ENCODE results near the gene SH3BGR.

Gene SH3BGR

DNA sequence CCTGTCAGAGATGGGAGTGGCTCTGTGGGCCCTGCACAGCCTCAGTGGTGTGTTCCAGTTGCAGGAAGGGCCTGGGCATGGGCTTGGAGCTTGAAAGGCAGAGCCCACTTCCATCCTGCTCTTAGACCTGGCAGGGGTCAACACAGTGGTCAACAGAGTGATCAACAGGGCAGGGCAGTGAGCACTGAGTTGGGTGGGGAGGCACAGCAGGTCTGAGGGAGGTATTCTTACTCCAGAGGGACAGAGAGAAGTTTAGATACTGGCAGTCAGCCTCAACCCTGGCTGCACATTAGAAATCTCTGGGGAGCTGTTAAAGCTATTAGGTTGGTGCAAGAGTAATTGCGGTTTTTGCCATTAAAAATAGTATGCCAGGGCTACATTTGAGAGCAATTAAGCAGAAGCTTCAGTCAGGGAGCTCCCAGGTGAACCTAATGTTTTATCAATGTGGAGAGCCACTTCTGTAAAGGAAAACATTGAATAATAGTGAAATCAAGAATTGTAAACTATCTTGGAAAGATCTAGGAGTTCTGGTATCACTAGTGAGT is 37.7 kb downstream of the SH3BGR start:
- no peaks in the 10 kb centered on the region for H3K27me3 Mint-ChIP-seq (ENCODE audit: low read depth)
- H3K36me3 Mint-ChIP-seq (ENCODE audit: low read depth), result peaks cover 6% of the 10 kb centered on the region
- H3K4me1 Mint-ChIP-seq, result peaks cover 10% of the 10 kb centered on the region
- H3K9me3 Mint-ChIP-seq, result peaks cover 14% of the 10 kb centered on the region
- H3K4me3 Mint-ChIP-seq, result no peak overlapping the region
- TF ChIP-seq, protein P1, sequence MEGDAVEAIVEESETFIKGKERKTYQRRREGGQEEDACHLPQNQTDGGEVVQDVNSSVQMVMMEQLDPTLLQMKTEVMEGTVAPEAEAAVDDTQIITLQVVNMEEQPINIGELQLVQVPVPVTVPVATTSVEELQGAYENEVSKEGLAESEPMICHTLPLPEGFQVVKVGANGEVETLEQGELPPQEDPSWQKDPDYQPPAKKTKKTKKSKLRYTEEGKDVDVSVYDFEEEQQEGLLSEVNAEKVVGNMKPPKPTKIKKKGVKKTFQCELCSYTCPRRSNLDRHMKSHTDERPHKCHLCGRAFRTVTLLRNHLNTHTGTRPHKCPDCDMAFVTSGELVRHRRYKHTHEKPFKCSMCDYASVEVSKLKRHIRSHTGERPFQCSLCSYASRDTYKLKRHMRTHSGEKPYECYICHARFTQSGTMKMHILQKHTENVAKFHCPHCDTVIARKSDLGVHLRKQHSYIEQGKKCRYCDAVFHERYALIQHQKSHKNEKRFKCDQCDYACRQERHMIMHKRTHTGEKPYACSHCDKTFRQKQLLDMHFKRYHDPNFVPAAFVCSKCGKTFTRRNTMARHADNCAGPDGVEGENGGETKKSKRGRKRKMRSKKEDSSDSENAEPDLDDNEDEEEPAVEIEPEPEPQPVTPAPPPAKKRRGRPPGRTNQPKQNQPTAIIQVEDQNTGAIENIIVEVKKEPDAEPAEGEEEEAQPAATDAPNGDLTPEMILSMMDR (IDR thresholded peaks at IDR 0.05; ENCODE audit: unreplicated experiment in 3 of 3), result no peak
- H3K27ac Mint-ChIP-seq, result no peak overlapping the region

GRCh38 chr21:39499156-39499555 is 47.4 kb downstream of the SH3BGR start:
- H3K4me3 Mint-ChIP-seq, result no peak overlapping the region
- H3K4me1 Mint-ChIP-seq, result peaks cover 13% of the 10 kb centered on the region
- H3K27ac Mint-ChIP-seq, result no peak overlapping the region
- peaks cover 4% of the 10 kb centered on the region for H3K27me3 Mint-ChIP-seq (ENCODE audit: low read depth)
- TF ChIP-seq, protein P1 (IDR thresholded peaks at IDR 0.05; ENCODE audit: unreplicated experiment in 3 of 3), result no peak
- peaks cover 9% of the 10 kb centered on the region for H3K9me3 Mint-ChIP-seq
- H3K36me3 Mint-ChIP-seq (ENCODE audit: low read depth), result no peaks in the 10 kb centered on the region

- H3K27ac Mint-ChIP-seq, result peak overlapping the region in 2 of 3 experiments; percentile 61 to 89
- H3K4me1 Mint-ChIP-seq, result peaks cover 13% of the 10 kb centered on the region
- no peak overlapping the region for H3K4me3 Mint-ChIP-seq
- TF ChIP-seq, protein P1 (IDR thresholded peaks at IDR 0.05; ENCODE audit: unreplicated experiment in 3 of 3), result no peak
- H3K36me3 Mint-ChIP-seq (ENCODE audit: low read depth), result no peaks in the 10 kb centered on the region
- no peaks in the 10 kb centered on the region for H3K9me3 Mint-ChIP-seq
- peaks cover 4% of the 10 kb centered on the region for H3K27me3 Mint-ChIP-seq (ENCODE audit: low read depth)
Observed at GRCh38 chr21:39502631-39503030, 50.9 kb downstream of the SH3BGR start.

DNA sequence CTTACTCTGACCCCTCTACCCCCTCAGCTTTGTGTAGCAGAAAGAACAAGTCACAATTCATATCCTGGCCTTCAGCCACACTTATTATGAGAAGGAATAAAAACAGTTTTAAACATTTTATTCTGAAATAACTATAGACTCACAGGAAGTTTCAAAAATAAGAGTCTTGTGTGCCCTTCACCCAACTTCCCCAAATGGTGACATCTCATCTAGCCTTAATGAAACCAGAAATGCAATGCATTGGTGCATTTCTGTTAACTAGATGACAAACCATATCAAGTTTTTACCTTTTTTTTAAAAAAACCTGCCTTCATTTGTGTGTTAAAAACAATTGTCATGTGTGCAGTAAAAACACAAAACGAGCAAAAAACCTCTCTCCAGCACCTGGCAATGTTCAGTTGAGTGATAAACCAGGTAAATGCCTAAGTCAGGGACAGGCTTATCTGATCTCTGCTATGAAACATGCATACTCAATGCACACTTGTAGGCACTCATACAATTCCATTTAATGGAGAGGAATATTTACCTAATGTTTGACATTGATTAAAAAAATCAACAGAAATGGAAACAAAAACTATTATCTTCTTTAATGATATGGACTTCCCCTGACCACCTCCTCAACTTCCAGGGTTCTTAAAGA is 51.5 kb downstream of the SH3BGR start:
- H3K4me1 Mint-ChIP-seq, result peaks cover 13% of the 10 kb centered on the region
- TF ChIP-seq, protein P1 (IDR thresholded peaks at IDR 0.05; ENCODE audit: unreplicated experiment in 3 of 3), result no peak
- H3K27ac Mint-ChIP-seq, result peak overlapping the region in 2 of 3 experiments; percentile 61 to 89
- no peaks in the 10 kb centered on the region for H3K9me3 Mint-ChIP-seq
- H3K36me3 Mint-ChIP-seq (ENCODE audit: low read depth), result no peaks in the 10 kb centered on the region
- H3K4me3 Mint-ChIP-seq, result no peak overlapping the region
- H3K27me3 Mint-ChIP-seq (ENCODE audit: low read depth), result peaks cover 4% of the 10 kb centered on the region

GRCh38 chr21:39504230-39504629 is 52.5 kb downstream of the SH3BGR start:
- Mint-ChIP-seq H3K4me1 (peaks cover 20% of the 10 kb centered on the region), H3K36me3 (ENCODE audit: low read depth) (no peaks in the 10 kb centered on the region), H3K9me3 (no peaks in the 10 kb centered on the region), H3K4me3 (no peak overlapping the region), H3K27me3 (ENCODE audit: low read depth) (peaks cover 4% of the 10 kb centered on the region), H3K27ac (peak overlapping the region in 1 of 3 experiments; percentile 42)
- TF ChIP-seq, protein P1 (IDR thresholded peaks at IDR 0.05; ENCODE audit: unreplicated experiment in 3 of 3), result no peak

GRCh38 chr21:39510240-39510639 is 58.5 kb downstream of the SH3BGR start:
- Mint-ChIP-seq H3K27me3 (ENCODE audit: low read depth) (no peaks in the 10 kb centered on the region), H3K9me3 (no peaks in the 10 kb centered on the region), H3K4me1 (peaks cover 20% of the 10 kb centered on the region), H3K36me3 (ENCODE audit: low read depth) (no peaks in the 10 kb centered on the region), H3K27ac (peak overlapping the region in 2 of 3 experiments; percentile 39 to 90), H3K4me3 (no peak overlapping the region)
- TF ChIP-seq, protein P1 (IDR thresholded peaks at IDR 0.05; ENCODE audit: unreplicated experiment in 3 of 3), result no peak

Measured in nephron (organoid).